ENCODE data around the gene GNPAT. TPM values are rescaled to one million over a fixed set of nuclear protein-coding genes. Genes with fewer than 3 reads are reported as not detected.

The GNPAT gene
- total RNA-seq, 1 experiment from 2014 or later = 42.8 TPM

DNA sequence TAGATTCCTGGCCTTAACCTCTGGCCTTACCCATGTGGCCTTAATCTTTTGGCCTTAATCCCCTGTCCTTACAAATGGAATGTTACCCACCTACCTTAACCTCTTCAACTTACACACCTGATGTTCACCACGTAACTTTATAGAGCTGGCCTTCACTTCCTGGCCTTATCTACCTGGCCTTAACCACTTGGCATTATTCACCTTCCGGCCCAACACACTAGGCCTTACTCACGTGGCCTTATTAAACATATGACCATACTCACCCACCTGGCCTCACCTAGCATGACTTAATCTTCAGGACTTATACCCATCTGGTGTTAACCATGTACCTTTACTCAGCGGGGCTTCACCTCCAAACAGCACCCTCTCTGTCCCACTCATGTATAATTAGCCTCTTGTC, 54.9 kb downstream of the GNPAT start:
- H3K79me2 ChIP-seq (ENCODE audit: insufficient read depth, low read length) = no peaks in the 10 kb centered on the region
- H3K27ac ChIP-seq (ENCODE audit: low read depth, low read length) = no peak overlapping the region
- no peak for DNase-seq (ENCODE audit: low read depth, low spot score)
- ChIA-PET CTCF (no interaction called here), RAD21 (ENCODE audit: low non-redundant PET in 1 of 2, low total read pairs in 2 of 2, uncharacterized antibody in 2 of 2, unreplicated experiment in 2 of 2) (no interaction called here), POLR2A (no interaction called here)
- ATAC-seq = no peak
- no peak overlapping the region for H3K4me3 ChIP-seq (replicated peaks in 1 of 2; ENCODE audit: low read depth in 1 of 2, low read length in 2 of 2)
- no peak overlapping the region for H3K9ac ChIP-seq (ENCODE audit: low read length)
- H3K4me1 ChIP-seq (ENCODE audit: control insufficient read depth in 1 of 2, insufficient read depth in 2 of 2, low read length in 2 of 2) = no peaks in the 10 kb centered on the region
- H2AFZ ChIP-seq (ENCODE audit: low read depth, low read length, poor library complexity, severe bottlenecking) = no peak overlapping the region
- H3K9me3 ChIP-seq (ENCODE audit: control insufficient read depth in 1 of 2, insufficient read depth in 1 of 2, low read depth in 1 of 2, low read length in 2 of 2) = no peaks in the 10 kb centered on the region
- H3K27me3 ChIP-seq (ENCODE audit: insufficient read depth, low read length) = no peaks in the 10 kb centered on the region
- intact Hi-C loops (cut with micrococcal nuclease) = no loop called here
- no peak for TF ChIP-seq SRF (IDR thresholded peaks at IDR 0.05; ENCODE audit: low read depth)
- TF ChIP-seq POLR2AphosphoS5 (IDR thresholded peaks at IDR 0.05; ENCODE audit: low read depth, low read length) = no peak
- TF ChIP-seq ATF3 (IDR thresholded peaks at IDR 0.05) = no peak
- TF ChIP-seq EGR1 (IDR thresholded peaks at IDR 0.05; ENCODE audit: low read depth) = no peak
- BruUV-seq (replicated peaks) = no TSS peak
- no peak overlapping the region for H3K4me2 ChIP-seq (ENCODE audit: low read length)
- no peaks in the 10 kb centered on the region for H3K9me2 ChIP-seq (ENCODE audit: insufficient read depth)
- H3K36me3 ChIP-seq (ENCODE audit: control insufficient read depth in 1 of 2, insufficient read depth in 2 of 2, low read length in 2 of 2) = no peaks in the 10 kb centered on the region
- no peaks in the 10 kb centered on the region for H4K20me1 ChIP-seq (ENCODE audit: insufficient read depth)

- no peaks in the 10 kb centered on the region for H3K9me2 ChIP-seq (ENCODE audit: insufficient read depth)
- H4K20me1 ChIP-seq (ENCODE audit: insufficient read depth) = no peaks in the 10 kb centered on the region
- no peaks in the 10 kb centered on the region for H3K4me1 ChIP-seq (ENCODE audit: control insufficient read depth in 1 of 2, insufficient read depth in 2 of 2, low read length in 2 of 2)
- no peak overlapping the region for H3K9ac ChIP-seq (ENCODE audit: low read length)
- H3K27me3 ChIP-seq (ENCODE audit: insufficient read depth, low read length) = no peaks in the 10 kb centered on the region
- no peak overlapping the region for H3K27ac ChIP-seq (ENCODE audit: low read depth, low read length)
- H2AFZ ChIP-seq (ENCODE audit: low read depth, low read length, poor library complexity, severe bottlenecking) = no peak overlapping the region
- no peaks in the 10 kb centered on the region for H3K36me3 ChIP-seq (ENCODE audit: control insufficient read depth in 1 of 2, insufficient read depth in 2 of 2, low read length in 2 of 2)
- no peaks in the 10 kb centered on the region for H3K9me3 ChIP-seq (ENCODE audit: control insufficient read depth in 1 of 2, insufficient read depth in 1 of 2, low read depth in 1 of 2, low read length in 2 of 2)
- ATAC-seq (no peak), DNase-seq (ENCODE audit: low read depth, low spot score) (no peak)
- no peaks in the 10 kb centered on the region for H3K79me2 ChIP-seq (ENCODE audit: insufficient read depth, low read length)
- no peak overlapping the region for H3K4me3 ChIP-seq (replicated peaks in 1 of 2; ENCODE audit: low read depth in 1 of 2, low read length in 2 of 2)
- ChIA-PET POLR2A (no interaction called here), RAD21 (ENCODE audit: low non-redundant PET in 1 of 2, low total read pairs in 2 of 2, uncharacterized antibody in 2 of 2, unreplicated experiment in 2 of 2) (no interaction called here), CTCF (no interaction called here)
- H3K4me2 ChIP-seq (ENCODE audit: low read length) = no peak overlapping the region
- TF ChIP-seq EZH2 (IDR thresholded peaks at IDR 0.05) = no peak
- no peak for TF ChIP-seq JUND (IDR thresholded peaks at IDR 0.05)
- TF ChIP-seq TCF7L2 (IDR thresholded peaks at IDR 0.05; ENCODE audit: borderline replicate concordance, extremely low read depth, insufficient read depth, insufficient read length) = no peak
- TF ChIP-seq RAD21 (IDR thresholded peaks at IDR 0.05; ENCODE audit: low read depth) = no peak
- no peak for TF ChIP-seq SIN3A (IDR thresholded peaks at IDR 0.05; ENCODE audit: low read depth)
- no peak for TF ChIP-seq CEBPB (IDR thresholded peaks at IDR 0.05; ENCODE audit: low read depth)
- TF ChIP-seq YY1 (IDR thresholded peaks at IDR 0.05; ENCODE audit: extremely low read depth, insufficient replicate concordance, low read depth, low read length) = no peak
- TF ChIP-seq ELF1 (IDR thresholded peaks at IDR 0.05; ENCODE audit: borderline replicate concordance, low read depth) = no peak
- TF ChIP-seq, protein P1, sequence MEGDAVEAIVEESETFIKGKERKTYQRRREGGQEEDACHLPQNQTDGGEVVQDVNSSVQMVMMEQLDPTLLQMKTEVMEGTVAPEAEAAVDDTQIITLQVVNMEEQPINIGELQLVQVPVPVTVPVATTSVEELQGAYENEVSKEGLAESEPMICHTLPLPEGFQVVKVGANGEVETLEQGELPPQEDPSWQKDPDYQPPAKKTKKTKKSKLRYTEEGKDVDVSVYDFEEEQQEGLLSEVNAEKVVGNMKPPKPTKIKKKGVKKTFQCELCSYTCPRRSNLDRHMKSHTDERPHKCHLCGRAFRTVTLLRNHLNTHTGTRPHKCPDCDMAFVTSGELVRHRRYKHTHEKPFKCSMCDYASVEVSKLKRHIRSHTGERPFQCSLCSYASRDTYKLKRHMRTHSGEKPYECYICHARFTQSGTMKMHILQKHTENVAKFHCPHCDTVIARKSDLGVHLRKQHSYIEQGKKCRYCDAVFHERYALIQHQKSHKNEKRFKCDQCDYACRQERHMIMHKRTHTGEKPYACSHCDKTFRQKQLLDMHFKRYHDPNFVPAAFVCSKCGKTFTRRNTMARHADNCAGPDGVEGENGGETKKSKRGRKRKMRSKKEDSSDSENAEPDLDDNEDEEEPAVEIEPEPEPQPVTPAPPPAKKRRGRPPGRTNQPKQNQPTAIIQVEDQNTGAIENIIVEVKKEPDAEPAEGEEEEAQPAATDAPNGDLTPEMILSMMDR (IDR thresholded peaks at IDR 0.05 in 2 of 3, conservative IDR thresholded peaks at IDR 0.05 in 1 of 3; ENCODE audit: borderline replicate concordance in 1 of 3, insufficient read depth in 1 of 3, low read depth in 2 of 3, low read length in 2 of 3) = no peak
- intact Hi-C loops (cut with micrococcal nuclease) = no loop called here
- no TSS peak for BruUV-seq (replicated peaks)
These were observed 61.0 kb downstream of the GNPAT start for GRCh38 chr1:231301990-231302389.
